CD4-positive, alpha-beta T cell treated with Interleukin-15 for 1 hour (primary cell): ENCODE measurements around the gene NPEPL1.

Experiments used
- DNase-seq: peaks from one replicate; pipeline ENCODE4 v3.0.0-alpha.2; 2020

The NPEPL1 gene

DNA sequence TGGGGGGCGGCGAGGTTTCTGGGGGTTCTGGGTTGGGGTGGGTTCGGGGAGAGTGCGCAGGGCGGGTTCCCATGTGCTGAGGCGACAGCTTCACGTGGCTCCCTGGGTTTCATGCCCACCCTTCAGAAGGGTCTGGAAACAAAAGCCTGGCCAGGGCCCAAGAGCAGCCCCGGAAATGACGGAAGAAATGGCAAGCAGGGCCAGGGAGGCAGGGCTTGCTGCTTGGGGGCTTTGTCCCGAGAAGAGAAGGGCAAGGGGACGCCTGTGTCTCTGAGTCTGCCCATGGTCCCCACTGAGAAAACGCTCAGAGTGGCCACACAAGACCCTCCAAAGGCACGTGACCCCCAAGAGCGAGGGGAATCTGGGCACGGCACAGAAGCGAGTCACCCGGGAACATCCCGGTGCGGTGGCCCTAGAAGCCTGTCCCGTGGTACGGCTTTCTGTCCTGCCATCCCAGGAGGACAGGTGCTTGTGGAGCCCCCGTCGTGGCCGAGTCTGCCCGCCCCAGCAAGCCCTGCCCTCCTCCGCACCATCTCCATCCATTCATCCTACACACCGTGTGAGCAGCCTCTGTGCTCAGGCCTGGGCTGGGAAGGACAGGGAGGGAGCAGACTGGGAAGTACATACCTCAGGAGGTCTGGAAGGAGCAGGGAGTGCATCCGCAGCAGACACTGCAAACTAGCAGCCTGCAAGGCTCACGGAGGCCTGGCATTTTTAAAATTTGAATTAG is 9.0 kb downstream of the NPEPL1 start:
- no peak for DNase-seq

DNA sequence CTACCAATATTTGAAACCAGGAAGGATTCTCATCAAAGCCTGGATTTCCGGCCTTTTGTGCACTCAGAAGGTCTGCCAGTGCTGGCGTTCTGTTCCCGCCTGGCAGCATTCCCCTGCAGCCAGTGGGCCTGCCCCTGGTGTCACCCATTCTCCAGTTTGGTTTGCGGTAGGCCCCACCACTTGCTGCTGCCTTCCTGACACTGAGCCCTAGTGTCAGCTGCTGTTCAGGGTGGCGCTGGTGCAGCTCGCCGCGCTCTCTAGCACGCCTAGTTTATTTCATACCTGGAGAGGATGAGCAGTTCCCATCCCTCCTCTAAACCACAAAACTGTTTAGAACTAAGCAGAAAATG is 9.5 kb downstream of the NPEPL1 start:
- no peak for DNase-seq

DNA sequence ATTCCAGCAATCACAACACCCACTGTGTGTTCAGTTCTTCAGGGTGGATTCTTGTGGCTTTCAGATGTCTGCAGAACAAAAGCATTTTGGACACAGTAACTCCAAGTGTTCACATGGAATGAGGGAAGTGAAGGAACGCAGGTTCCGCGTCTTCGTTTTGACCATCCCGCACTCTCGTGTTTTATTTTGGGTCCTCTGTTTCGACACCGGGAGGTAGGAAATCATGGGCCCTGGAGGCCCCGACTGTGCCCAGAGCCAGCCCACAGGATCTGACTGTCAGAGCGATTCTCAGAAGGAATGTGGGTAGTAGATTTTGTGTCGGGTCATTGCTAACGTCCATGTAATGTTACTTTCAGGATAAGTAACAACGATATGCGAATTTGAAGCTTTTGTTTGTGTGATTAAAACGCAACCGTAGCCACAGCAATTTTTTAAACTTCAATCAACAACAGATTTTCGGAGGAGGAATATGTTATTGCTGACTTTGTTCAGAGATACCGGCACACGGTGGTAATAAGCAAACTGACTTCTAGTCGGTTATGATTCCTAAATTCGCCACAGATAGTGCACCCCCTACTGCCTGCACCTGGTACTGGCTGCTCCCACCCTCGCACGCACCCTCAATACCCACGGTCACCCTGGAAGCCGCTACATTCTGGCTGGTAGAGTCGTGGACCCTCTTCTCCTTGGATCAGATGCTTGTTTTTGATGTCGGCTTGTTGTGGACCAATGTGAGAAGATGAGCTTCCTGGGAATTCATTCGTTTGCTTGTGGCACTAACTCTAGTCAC is 10.5 kb downstream of the NPEPL1 start:
- DNase-seq, result no peak

DNA sequence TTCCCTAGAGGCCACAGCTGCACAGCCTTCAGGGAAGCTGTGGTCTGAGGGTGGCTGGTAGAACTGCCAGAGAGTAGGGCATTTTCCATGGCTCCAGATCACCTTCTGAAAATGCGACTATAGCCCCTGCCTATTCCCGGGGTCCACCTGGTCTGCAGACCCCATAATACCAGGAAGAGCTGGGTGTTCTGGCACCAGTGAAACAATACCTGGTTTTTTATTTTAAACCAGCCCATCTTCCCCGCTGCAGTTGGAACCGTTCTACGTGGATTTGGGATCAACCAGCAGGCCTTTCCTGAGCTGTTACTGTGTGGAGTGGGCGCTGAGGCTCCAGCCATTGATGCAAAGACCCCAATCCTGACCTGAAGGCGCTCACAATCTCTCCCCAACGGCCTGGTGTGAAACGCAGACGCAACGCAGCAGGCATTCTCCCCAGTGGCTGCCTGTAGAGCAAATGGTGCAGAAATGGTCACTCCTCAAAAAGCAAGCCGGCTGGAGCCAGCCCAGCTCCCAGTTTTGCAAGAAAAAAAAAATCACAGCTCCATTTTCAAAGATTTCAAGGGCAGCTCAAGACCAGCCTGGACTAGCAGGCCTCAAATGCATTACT is 11.3 kb downstream of the NPEPL1 start:
- no peak for DNase-seq

DNA sequence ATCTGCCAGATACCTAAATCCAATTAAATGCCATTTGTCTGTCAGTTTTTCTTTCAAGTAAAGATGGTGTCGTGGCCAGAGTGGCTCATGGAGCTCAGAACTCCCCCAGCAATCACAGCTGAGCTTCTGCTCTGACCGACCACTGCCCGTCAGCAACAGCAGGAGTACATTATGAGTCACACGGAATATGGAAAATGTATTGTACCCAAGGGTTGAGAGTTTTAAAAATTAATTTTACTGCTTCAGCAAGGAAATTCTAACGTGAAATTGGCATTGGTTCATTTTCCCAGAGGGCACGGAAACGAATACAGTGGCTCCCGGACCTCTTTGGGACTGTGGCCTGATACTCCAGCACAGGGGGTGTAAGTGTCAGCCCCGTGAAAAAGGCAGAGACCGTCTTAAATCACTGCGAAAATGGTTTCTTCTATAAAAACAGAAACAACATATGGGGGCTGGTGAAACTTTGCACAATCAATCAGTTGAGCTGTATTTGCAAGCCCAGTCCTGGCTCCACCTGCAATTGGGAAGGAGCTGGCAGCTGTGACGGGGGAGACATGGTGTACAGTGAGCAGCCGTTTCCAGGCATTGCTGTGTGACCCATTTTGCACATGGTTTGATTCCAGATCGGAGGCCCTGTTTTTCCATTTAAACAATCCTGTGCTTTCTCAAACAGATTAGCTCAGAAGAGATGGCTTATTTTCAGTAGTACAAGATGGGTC is 12.8 kb downstream of the NPEPL1 start:
- DNase-seq, result no peak

DNA sequence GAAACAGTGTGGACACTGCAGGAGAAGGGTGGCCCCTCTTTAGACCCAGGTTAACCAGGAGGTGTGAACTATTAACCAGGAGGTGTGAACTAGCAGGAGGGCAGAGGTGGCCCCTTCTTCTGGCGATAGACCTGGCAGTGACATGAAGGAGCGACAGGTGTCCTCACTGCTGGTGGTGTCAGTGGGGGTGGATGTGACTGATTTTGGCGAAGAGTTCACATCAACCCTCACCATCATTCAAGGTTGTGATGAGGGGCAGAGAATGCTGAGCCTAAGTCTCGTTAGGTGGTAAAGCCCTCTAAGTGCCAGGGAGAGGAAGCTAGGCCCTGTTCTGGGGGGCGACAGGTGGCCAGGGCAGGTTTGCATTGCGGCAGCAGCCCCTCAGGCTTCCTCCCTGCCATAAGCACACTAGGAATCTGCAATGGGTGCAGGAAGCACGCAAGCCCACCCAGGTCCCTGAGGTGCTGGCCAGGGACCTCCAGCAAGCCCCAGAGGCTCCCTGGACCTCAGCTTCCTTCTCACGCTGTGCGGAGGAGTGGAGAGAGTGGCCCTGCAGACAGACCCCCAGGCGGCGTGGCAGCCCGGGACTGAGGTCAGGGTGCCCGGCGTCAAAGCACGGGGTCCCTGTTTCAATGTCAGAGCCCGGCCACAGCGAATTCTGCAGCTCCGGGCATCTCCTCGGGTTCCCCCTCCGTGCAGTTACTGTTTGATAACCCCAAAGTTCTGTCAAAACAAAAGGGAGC is 13.7 kb downstream of the NPEPL1 start:
- DNase-seq, result no peak

DNA sequence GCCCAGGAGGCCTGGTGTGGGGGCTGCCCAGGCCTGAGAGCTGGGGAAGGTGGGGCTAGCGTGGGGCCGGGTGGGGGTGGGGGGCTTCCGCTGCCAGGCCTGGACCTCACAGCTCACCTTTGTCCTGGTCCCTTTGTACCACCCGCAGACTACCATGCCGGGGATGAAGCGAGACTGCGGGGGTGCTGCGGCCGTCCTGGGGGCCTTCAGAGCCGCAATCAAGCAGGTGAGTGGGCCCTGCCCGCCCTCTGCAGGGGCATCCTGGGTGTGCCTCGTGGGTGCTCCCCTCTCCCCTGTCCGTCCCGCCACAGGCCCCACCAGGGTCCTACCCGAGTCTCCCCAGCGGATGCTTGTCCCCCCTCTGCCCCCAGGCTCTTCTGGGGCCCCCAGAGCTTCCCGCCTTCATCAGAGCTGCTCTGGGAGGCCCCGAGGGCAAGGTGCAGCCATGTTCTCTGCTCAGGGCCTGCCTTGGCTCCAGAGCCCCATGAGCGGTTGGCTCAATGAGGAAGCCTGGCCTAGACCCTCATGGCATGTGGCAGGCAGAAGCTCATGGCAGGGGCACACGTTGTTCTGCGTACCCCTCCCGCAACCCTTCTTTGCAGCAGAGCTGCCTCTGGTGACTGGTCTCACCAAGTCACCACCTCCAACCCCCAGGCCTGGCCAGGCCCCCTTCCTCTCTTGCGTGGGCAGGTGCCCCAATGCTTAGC is 14.5 kb downstream of the NPEPL1 start:
- no peak for DNase-seq

DNA sequence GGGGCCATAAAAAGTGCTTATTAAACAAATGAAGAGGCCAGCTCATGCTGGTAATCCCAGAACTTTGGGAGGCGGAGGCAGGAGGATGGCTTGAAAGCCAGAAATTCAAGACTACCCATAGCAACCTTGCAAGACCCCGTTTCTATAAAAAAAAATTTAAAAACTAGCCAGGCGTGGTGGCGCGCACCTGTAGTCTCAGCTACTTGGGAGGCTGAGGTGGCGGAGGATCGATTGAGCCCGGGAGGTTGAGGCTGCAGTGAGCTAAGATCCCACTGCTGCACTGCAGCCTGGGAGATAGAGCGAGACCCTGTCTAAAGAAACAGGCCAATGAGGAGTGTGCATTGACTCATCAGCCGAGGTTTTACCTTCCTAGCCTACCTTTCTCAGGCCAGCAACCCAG is 15.2 kb downstream of the NPEPL1 start:
- DNase-seq, result no peak

DNA sequence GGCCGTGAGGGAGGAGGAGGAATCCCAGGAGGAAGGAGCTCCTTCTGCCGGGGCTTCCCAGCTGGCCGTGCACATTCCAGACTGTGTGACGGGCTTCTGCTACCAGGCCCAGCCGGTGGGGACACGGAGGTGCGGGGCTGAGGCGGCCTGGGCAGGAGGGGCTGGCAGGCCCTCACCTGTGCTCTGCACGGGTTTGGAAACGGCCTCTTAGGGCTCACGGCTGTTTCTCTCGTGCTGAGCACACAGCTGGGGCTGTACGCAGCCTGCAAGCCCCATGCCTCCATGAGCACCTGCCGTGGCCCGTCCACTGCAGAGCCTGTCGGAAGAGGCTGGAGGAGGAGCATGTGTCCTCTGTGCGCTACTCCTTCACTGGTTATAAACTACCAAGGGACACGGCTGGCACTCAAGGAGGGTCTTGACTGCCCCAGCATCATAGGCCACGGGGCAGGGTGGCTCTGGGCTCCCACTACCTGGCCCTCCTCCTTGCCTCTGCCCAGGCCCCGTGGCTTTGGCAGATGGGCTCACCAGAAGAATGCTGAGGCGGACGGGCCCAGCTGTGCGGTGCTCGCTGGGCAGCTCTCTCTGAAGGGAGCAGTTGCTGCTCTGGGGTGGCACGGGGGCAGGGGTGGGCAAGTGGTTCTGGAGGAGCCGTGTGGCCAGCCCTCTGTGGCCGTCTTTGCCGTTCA is 15.8 kb downstream of the NPEPL1 start:
- DNase-seq, result no peak

DNA sequence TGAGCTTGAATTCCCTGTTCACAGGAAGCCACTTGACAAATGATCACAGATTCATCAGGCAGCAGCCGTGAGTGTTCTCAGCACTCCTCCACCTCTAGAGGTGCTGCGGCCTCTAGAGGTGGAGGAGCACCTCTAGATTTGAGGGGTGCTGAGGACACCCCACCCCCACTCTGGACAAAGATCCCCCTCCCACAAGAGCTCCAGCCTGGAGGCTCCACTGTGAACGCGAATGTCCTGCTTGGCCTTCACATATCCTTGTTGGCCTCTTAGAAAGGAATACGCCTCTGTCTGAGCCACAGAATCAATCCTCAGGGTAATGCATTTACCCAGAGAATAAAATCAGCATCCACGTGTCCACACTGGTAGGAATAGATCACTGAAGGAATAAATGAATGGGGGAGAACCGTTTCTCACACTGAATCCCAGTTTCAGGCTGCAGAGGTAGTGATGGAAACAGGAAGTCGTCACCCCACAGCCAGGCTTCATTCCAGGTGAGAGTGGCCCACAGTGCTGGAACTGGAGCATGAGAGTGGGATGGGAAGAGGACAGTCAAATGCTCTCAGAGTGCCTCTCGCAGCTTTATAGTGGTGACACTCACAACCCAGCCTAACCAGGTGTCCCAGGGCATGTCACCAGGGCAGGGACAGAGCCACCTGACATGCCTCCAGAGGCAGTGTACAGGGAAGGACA is 16.6 kb downstream of the NPEPL1 start:
- DNase-seq, result no peak

DNA sequence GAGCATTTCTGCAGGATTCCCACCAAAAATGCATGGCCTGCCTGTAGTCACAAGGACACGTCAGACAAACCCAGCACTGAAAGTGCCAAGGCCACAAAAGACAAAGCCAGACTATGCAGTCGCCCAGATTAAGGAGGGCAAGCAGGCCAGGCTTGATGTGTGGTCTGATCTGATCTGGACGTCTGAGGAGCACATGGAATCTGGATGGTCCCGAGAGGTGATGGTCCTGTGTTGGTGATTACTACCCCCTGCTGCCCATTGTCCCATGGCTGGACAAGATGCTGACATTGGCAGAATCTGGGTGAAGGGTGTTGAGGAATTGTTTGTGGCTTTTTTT is 17.1 kb downstream of the NPEPL1 start:
- no peak for DNase-seq

DNA sequence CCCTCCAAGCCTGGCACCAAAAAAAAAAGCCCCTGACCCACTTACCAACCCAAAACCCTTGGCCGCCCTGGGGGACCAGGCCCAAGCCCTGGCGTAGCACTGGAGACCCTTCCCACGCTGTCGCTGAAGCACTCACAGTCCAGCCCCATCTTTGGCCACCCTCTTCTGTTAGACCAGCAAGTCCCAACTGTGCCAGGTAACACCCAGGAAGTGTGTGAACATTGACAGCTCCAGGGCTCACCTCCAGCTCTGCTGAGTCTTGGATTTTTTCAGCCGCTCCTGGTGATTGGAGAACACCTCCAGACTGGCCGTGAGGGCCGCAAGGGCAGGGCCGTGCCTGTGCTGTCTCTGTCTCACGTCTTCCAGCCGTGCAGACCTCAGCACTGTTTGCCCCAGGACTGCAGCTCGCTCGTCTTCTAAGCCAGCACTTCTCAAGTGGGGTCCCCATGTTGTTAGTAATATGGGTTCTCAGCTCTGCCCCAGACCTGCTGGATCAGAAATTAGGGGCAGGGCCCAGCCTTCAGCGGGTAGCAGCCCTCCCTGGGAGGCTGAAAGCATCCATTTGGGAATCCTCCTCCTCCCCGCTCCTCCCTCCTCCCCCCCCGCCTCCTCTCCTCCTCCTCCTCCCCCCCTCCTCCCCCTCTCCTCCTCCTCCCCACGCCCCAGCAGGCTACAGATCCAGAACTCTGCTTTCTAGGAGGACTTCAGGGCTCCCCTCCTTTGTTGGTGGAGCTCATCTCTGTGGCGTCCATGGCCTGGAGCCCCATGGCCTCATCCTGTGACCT is 18.1 kb downstream of the NPEPL1 start:
- no peak for DNase-seq

DNA sequence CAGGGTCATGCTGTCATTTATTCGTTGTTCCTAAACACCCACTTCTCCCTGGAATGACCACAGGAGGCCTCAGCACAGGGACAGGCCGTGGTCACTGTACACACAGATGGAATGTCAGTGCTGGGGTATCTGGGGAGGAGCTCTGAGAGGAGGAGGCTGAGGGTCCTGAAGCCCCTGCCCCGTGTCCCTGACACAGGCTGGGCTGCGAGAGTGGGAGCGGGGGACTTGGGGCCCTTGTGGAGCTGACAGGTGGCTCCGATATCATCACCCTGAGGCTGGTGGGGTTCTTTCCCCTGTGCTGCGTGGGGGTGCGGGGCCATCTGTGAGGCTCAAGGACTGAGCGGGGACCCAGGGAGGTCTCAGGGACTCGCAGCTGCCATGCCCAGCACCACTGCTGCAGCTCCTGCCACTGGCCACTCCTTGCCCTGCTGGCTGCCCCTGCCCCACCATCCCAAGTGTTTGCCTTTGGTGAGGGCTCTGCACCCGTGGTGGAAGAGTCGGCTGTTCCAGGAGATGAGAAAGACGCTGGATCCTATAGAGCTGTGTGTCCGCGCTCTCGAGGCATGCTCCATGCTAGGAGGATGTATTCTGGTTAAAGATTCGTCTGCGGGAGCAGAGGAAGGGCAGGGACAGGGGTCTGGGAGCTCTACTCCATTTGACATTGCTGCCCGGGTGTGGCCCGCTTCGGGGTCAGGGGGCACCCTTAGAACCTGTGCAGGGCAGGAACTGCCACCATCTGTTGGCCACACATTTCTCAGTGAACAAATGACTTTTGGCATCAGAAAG is 18.9 kb downstream of the NPEPL1 start:
- DNase-seq, result no peak

DNA sequence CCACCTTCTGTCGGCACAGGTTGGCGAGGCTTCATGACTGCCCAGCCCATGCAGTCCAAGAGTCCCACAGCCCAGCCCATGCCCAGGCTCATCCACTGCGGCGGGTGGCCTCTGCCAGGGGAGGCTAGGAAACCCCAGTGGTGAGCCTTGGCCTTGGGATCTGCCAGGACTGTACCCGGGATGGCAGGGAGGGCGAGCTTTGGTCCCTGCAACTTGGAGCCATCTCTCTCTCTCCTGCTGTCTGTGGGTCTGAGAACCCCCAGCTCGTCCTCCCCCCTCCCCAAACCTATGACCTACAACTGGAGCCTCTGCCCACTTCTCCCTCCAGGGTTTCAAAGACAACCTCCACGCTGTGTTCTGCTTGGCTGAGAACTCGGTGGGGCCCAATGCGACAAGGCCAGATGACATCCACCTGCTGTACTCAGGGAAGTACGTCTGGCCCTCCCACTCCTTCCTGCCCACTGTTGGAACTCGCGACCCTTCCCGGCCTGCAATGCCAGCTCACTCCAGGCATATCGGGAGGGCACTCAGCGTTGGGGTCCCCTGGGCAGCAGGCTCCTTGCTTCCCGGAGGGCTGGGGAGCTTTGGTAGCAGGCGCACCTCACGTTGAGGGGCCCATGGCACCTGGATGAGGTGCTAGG is 19.7 kb downstream of the NPEPL1 start:
- no peak for DNase-seq

DNA sequence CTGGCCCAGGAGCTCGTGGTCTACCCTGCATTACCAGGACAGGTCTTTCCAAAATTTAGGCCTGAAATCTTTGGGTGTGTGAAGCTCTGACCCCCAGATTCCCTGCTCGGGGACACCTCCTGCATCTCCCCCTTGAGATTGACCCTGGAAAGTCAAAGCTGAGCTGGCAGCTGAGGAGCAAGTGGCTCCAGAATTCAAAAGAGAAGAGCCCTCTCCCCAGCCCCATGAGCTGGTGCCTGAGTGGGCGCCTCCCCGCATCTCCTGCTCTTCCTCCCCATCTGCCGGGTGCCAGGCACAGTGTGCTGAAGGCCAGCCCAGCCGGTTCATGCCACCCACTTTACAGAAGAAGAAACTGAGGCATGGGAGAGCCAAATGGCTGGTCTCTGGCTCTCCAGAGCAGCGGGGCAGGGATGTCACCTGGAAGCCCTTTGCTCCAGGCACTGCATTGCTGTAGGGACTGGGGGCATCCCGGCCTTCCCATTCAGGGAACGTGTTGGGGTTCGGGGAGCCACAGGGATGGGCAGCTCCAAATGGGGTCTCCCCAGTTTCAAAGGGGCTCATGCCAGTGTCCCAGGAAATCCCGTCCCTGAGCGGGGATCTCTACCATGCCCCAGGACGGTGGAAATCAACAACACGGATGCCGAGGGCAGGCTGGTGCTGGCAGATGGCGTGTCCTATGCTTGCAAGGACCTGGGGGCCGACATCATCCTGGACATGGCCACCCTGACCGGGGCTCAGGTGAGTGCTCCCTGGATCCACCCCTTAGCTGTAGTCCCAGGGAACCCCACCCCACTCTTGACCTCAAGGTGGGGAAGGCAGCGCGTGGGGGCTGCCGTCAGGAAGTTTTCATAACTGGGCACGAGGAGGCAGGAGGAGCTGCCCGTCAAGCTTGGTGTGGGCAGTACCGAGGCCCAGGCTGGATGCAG is 20.5 kb downstream of the NPEPL1 start:
- DNase-seq, result no peak

DNA sequence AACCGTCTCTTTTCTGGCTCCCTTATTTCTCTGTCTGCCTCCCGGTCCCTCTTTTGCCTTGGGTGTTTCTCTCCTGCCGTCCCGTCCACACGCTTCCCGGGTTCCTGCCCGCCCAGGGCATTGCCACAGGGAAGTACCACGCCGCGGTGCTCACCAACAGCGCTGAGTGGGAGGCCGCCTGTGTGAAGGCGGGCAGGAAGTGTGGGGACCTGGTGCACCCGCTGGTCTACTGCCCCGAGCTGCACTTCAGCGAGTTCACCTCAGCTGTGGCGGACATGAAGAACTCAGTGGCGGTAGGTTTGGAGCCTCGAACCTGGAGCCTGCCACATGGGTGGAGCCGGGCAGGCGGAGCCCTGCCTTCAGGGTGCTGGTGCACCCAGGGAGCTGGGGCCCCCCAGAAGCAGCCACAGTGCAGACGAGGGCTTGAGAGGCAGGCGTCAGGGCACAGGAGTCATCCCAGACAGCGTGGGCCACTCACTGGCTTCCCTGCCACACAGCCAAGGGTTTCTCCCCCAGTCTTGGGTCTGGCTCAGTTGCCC is 21.3 kb downstream of the NPEPL1 start:
- DNase-seq, result no peak

DNA sequence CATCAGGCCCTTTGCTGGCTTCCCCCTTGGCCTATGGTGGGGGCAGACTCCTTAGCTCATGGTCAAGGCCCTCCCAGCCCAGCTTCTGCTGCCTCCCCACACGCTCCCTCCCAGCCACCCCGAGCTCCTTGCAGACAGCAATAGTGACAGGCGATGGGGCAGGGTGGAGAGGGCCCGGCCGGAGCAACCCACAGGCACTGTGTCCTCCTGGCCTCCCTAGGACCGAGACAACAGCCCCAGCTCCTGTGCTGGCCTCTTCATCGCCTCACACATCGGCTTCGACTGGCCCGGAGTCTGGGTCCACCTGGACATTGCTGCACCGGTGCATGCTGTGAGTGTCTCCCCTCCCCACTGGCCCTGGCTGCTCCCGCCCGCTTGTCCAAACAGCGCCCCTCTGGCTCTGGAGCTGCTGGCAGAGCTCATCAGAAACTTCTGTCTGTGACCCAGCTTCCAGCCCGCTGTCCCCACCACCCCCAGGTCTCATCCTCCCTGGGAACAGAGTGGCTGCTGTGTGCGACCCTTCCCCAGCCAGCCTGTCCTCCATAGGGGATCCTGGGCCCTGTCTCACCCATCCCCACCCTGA is 21.8 kb downstream of the NPEPL1 start:
- DNase-seq, result no peak
